Esophagus squamous epithelium (tissue), 5 donors: Measurements from ENCODE around the gene PSMD14. TPM values are rescaled to one million over a fixed set of nuclear protein-coding genes. Genes with fewer than 3 reads are reported as not detected.

Experiments
- DNase-seq: peaks from one replicate; lab custom pipeline; 2025; lab: John Stamatoyannopoulos, UW
- H3K27ac ChIP-seq, 4 donors: fragments of 200-600 bp; sonication (generic); one replicate each; pipeline ENCODE4 v1.5.1; 2016 to 2019; ENCODE audit warnings: mild to moderate bottlenecking in 1 of 4
- H3K27me3 ChIP-seq, 4 donors: fragments of 200-600 bp; sonication (generic); 1 replicate in 3 of 4; 2 replicates in 1 of 4; pipeline versions ENCODE4 v1.5.1 to v1.6.0; 2017 to 2021; ENCODE audit warnings: antibody characterized with exemption in 1 of 4
- H3K36me3 ChIP-seq, 3 donors: fragments of 200-600 bp; sonication (generic); one replicate each; pipeline ENCODE4 v1.5.1; 2016 to 2019
- H3K4me1 ChIP-seq, 3 donors: fragments of 200-600 bp; sonication (generic); one replicate each; pipeline ENCODE4 v1.5.1; 2017 to 2019
- H3K4me3 ChIP-seq, 4 donors: fragments of 200-600 bp; sonication (generic); 1 replicate in 3 of 4; 2 replicates in 1 of 4; pipeline ENCODE4 v1.5.1; 2016 to 2019; ENCODE audit warnings: mild to moderate bottlenecking in 2 of 4, moderate library complexity in 1 of 4
- H3K9me3 ChIP-seq, 3 donors: fragments of 200-600 bp; sonication (generic); one replicate each; pipeline ENCODE4 v1.5.1; 2016 to 2019
- CTCF ChIP-seq, 6 experiments: fragments of 450-650 bp in 4 of 6; fragments of 200-600 bp in 2 of 6; sonication (generic) in 2 of 6; IDR thresholded peaks; one replicate each; pipeline ENCODE4 v1.5.1; 2016 to 2019; ENCODE audit warnings: antibody characterized with exemption in 6 of 6, mild to moderate bottlenecking in 4 of 6, moderate library complexity in 4 of 6
- POLR2A ChIP-seq, 4 donors: fragments of 450-650 bp; IDR thresholded peaks; one replicate each; pipeline ENCODE4 v1.6.1; 2017; ENCODE audit warnings: antibody characterized with exemption in 4 of 4, mild to moderate bottlenecking in 4 of 4, moderate library complexity in 3 of 4
- WGBS, 2 donors: methylation state at CpG; one replicate each; pipeline ENCODE4 v1.1.5; 2018; 5-methylcytosine and 5-hydroxymethylcytosine counted together
- intact Hi-C: fragments of 100-400 bp; cut with DNase I; formaldehyde crosslinking; loops from one replicate; pipeline ENCODE4 v1.15.0; 2022
- small RNA-seq, 4 donors: library from RNA; depleted of rRNA; stranded (forward); fragments of <200 nt; gene quantifications; one replicate each; pipeline ENCODE3, GENCODE V24; 2016
- total RNA-seq, 4 donors: library from RNA; depleted of rRNA; stranded (reverse); fragments of >200 nt; gene quantifications; one replicate each; pipeline ENCODE4 v1.1.0, GENCODE V29; 2016
- donor health status: DM: yes; HTN: yes; CAD: no.

PSMD14 gene
- total RNA-seq, 4 donors from 2014 or later = 32.8 to 86.9 (median 53.3) TPM

GRCh38 chr2:161434118-161434517 is 125.9 kb downstream of the PSMD14 start:
- Histone ChIP-seq H3K27ac (no peak overlapping the region), H3K4me3 (no peak overlapping the region), H3K4me1 (no peaks in the 10 kb centered on the region), H3K36me3 (no peaks in the 10 kb centered on the region), H3K27me3 (peaks cover 0 to 94% (median 0%) of the 10 kb centered on the region in 4 donors), H3K9me3 (no peaks in the 10 kb centered on the region)
- intact Hi-C loops = no loop called here
- TF ChIP-seq CTCF (IDR thresholded peaks at IDR 0.05) (no peak), POLR2A (IDR thresholded peaks at IDR 0.05) (no peak)
- 13 to 32% methylated on average over 1 of the region's 1 CpG for WGBS, 2 donors
- no peak for DNase-seq

- Histone ChIP-seq H3K4me3 (no peak overlapping the region), H3K9me3 (no peaks in the 10 kb centered on the region), H3K36me3 (no peaks in the 10 kb centered on the region), H3K4me1 (no peaks in the 10 kb centered on the region), H3K27me3 (peaks cover 0 to 88% (median 0%) of the 10 kb centered on the region in 4 donors), H3K27ac (no peak overlapping the region)
- WGBS, 2 donors = 59% methylated on average over 3 of the region's 3 CpGs
- intact Hi-C loops = no loop called here
- TF ChIP-seq CTCF (IDR thresholded peaks at IDR 0.05) = no peak
- TF ChIP-seq POLR2A (IDR thresholded peaks at IDR 0.05) = no peak
- no peak for DNase-seq
These were observed 128.2 kb downstream of the PSMD14 start for GRCh38 chr2:161436411-161436810.

- Histone ChIP-seq H3K36me3 (no peaks in the 10 kb centered on the region), H3K27ac (no peak overlapping the region), H3K27me3 (peaks cover 0 to 74% (median 0%) of the 10 kb centered on the region in 4 donors), H3K9me3 (no peaks in the 10 kb centered on the region), H3K4me1 (no peaks in the 10 kb centered on the region), H3K4me3 (no peak overlapping the region)
- TF ChIP-seq CTCF (IDR thresholded peaks at IDR 0.05) (no peak), POLR2A (IDR thresholded peaks at IDR 0.05) (no peak)
- 40 to 44% methylated on average over 2 of the region's 2 CpGs for WGBS, 2 donors
- intact Hi-C loops = no loop called here
- no peak for DNase-seq
These were observed 130.4 kb downstream of the PSMD14 start for GRCh38 chr2:161438598-161438997.

- intact Hi-C loops = no loop called here
- H3K27ac ChIP-seq = no peak overlapping the region
- 94 to 98% methylated on average over 7 to 8 of the region's 12 CpGs for WGBS, 2 donors
- H3K4me3 ChIP-seq = no peak overlapping the region
- no peaks in the 10 kb centered on the region for H3K4me1 ChIP-seq
- H3K9me3 ChIP-seq = no peaks in the 10 kb centered on the region
- no peak for DNase-seq
- TF ChIP-seq CTCF (IDR thresholded peaks at IDR 0.05) (no peak), POLR2A (IDR thresholded peaks at IDR 0.05) (no peak)
- peaks cover 0 to 30% (median 0%) of the 10 kb centered on the region in 4 donors for H3K27me3 ChIP-seq
- no peaks in the 10 kb centered on the region for H3K36me3 ChIP-seq
These were observed 136.9 kb downstream of the PSMD14 start for GRCh38 chr2:161445097-161445496.

- TF ChIP-seq CTCF (IDR thresholded peaks at IDR 0.05) = no peak
- peaks cover 0 to 14% (median 0%) of the 10 kb centered on the region in 4 donors for H3K27me3 ChIP-seq
These were observed 140.2 kb downstream of the PSMD14 start for GRCh38 chr2:161448431-161448830.

More at GRCh38 chr2:161448431-161448830, 140.2 kb downstream of the PSMD14 start:
- Histone ChIP-seq H3K9me3 (no peaks in the 10 kb centered on the region), H3K27ac (no peak overlapping the region), H3K4me1 (no peaks in the 10 kb centered on the region), H3K4me3 (no peak overlapping the region), H3K36me3 (no peaks in the 10 kb centered on the region)
- intact Hi-C loops = no loop called here
- no peak for DNase-seq

Small RNA genes lying within 50 kb of the gene (small RNA-seq; reads per million reads assigned to genes)
- gene RNA5SP108 = 0 reads per million in 4 donors

Other genes with a start within 250 kb of the PSMD14 start
- gene TANK, start 148.0 kb upstream of the PSMD14 start, total RNA-seq = 10 to 100 TPM; 34.8 to 83.7 (median 60.7) TPM
- gene TBR1, start 107.9 kb downstream of the PSMD14 start, total RNA-seq = under 1 TPM in 1 of 4 donors, not detected in 3; under 0.01 TPM